ENCODE measurements around the gene CHCHD3. TPM values are rescaled to one million over a fixed set of nuclear protein-coding genes. Genes with fewer than 3 reads are reported as not detected.

CHCHD3 gene
- total RNA-seq, 5 donors from 2014 or later (not counting 1 experiment from before 2014, with no cell fraction given): 25.6 to 33.7 (median 30.3) TPM

DNA sequence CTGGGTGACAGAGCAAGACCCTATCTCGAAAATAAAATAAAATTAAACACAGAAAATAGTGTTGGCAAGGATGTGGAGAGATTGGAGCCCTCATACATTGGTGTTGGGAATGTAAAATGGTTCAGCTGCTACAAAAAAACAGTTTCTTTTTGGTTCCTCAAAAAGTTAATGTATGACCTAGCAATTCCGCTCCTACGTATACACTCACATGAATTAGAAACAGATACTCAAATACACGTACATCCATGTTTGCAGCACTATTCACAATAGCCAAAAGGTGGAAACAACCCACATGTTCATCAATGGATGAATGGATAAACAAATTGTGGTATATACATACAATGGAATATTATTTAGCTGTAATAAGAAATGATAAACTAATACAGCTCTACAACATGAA is 28.4 kb upstream of the CHCHD3 start:
- DNase-seq (no peak), ATAC-seq (replicated peaks in 1 of 4) (no peak)
- Histone ChIP-seq H3K27ac (ENCODE audit: low read length) (no peak overlapping the region), H3K4me1 (ENCODE audit: control insufficient read depth in 1 of 2, extremely low read depth in 1 of 2, insufficient read depth in 2 of 2, low read length in 2 of 2) (no peaks in the 10 kb centered on the region), H3K4me3 (ENCODE audit: control insufficient read depth in 1 of 2, extremely low read depth in 1 of 2, low read length in 1 of 2) (no peak overlapping the region), H3K9me3 (peaks cover 3% of the 10 kb centered on the region), H3K36me3 (ENCODE audit: control insufficient read depth in 2 of 2, extremely low read depth in 1 of 2, insufficient read depth in 1 of 2, low read length in 1 of 2) (no peaks in the 10 kb centered on the region), H3K27me3 (replicated peaks in 1 of 2; ENCODE audit: control insufficient read depth in 2 of 2, extremely low read depth in 1 of 2, insufficient read depth in 2 of 2, low read length in 1 of 2) (peaks cover 0 to 5% of the 10 kb centered on the region in 2 experiments)
- no peaks in the 10 kb centered on the region for H3K4me1 Mint-ChIP-seq
- no peak overlapping the region for H3K27ac Mint-ChIP-seq
- peaks cover 0 to 10% (median 3%) of the 10 kb centered on the region in 3 donors for H3K9me3 Mint-ChIP-seq
- peaks cover 35 to 37% of the 10 kb centered on the region in 2 donors for H3K27me3 Mint-ChIP-seq
- no peaks in the 10 kb centered on the region for H3K36me3 Mint-ChIP-seq
- CTCF ChIA-PET: no interaction called here
- WGBS (ENCODE audit: insufficient coverage): no CpG with 5 or more reads among the region's 4 CpGs
- H3K4me3 Mint-ChIP-seq: no peak overlapping the region
- POLR2A ChIA-PET: no interaction called here

DNA sequence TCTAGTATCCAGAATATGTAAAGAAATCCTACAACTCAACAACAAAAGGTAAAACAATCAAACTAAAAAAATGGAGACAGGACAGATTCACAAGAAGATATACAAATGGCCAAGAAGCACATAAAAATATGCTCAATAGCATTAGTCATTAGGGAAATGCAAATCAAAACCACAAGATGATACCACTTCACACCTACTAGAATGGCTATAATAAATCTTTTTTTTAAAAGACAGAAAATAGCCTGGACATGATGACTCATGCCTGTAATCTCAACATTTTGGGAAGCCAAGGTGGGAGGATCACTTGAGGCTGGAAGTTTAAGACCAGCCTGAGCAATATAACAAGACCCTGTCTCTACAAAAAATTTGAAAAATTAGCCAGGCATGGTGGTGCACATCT is 27.9 kb upstream of the CHCHD3 start:
- ATAC-seq (replicated peaks in 1 of 4) (no peak), DNase-seq (no peak)
- no peaks in the 10 kb centered on the region for H3K4me1 ChIP-seq (ENCODE audit: control insufficient read depth in 1 of 2, extremely low read depth in 1 of 2, insufficient read depth in 2 of 2, low read length in 2 of 2)
- peaks cover 0 to 5% of the 10 kb centered on the region in 2 experiments for H3K27me3 ChIP-seq (replicated peaks in 1 of 2; ENCODE audit: control insufficient read depth in 2 of 2, extremely low read depth in 1 of 2, insufficient read depth in 2 of 2, low read length in 1 of 2)
- H3K9me3 ChIP-seq: peaks cover 3% of the 10 kb centered on the region
- Mint-ChIP-seq H3K9me3 (peaks cover 0 to 10% (median 3%) of the 10 kb centered on the region in 3 donors), H3K36me3 (no peaks in the 10 kb centered on the region), H3K4me3 (no peak overlapping the region), H3K4me1 (no peaks in the 10 kb centered on the region), H3K27me3 (peaks cover 35 to 37% of the 10 kb centered on the region in 2 donors), H3K27ac (no peak overlapping the region)
- ChIA-PET POLR2A (no interaction called here), CTCF (interaction anchor here in 1 of 2 donors (0.6 kb wide), 1 partner anchor 530 kb away, joined by 3 read pairs; no protein-coding TSS in a partner anchor)
- no peak overlapping the region for H3K27ac ChIP-seq (ENCODE audit: low read length)
- no peaks in the 10 kb centered on the region for H3K36me3 ChIP-seq (ENCODE audit: control insufficient read depth in 2 of 2, extremely low read depth in 1 of 2, insufficient read depth in 1 of 2, low read length in 1 of 2)
- H3K4me3 ChIP-seq (ENCODE audit: control insufficient read depth in 1 of 2, extremely low read depth in 1 of 2, low read length in 1 of 2): no peak overlapping the region

DNA sequence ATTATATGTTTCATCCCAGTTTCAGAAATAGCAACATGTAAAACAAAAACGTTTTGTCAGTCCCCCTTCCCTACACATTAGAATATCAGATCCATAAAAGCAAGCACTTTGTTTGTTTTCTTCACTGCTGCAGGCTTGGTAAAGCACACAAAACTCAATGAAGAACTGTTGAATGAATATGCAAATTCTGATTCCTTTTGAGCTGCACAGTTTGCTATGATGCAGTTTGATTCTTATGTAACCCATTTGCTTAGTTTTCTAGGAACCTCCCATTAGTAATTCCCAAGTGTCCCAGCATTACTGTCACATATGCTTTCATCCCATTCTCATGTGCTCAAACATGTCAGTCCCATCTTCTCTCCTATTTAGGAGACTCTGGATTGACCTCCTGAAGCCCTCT is 26.1 kb upstream of the CHCHD3 start:
- POLR2A ChIA-PET: no interaction called here
- DNase-seq (no peak), ATAC-seq (replicated peaks in 1 of 4) (no peak)
- CTCF ChIA-PET: no interaction called here
- Histone ChIP-seq H3K36me3 (ENCODE audit: control insufficient read depth in 2 of 2, extremely low read depth in 1 of 2, insufficient read depth in 1 of 2, low read length in 1 of 2) (no peaks in the 10 kb centered on the region), H3K27me3 (replicated peaks in 1 of 2; ENCODE audit: control insufficient read depth in 2 of 2, extremely low read depth in 1 of 2, insufficient read depth in 2 of 2, low read length in 1 of 2) (peaks cover 0 to 12% of the 10 kb centered on the region in 2 experiments), H3K9me3 (peaks cover 3% of the 10 kb centered on the region), H3K4me1 (ENCODE audit: control insufficient read depth in 1 of 2, extremely low read depth in 1 of 2, insufficient read depth in 2 of 2, low read length in 2 of 2) (no peaks in the 10 kb centered on the region), H3K27ac (ENCODE audit: low read length) (no peak overlapping the region), H3K4me3 (ENCODE audit: control insufficient read depth in 1 of 2, extremely low read depth in 1 of 2, low read length in 1 of 2) (no peak overlapping the region)
- Mint-ChIP-seq H3K9me3 (peaks cover 0 to 10% (median 3%) of the 10 kb centered on the region in 3 donors), H3K36me3 (no peaks in the 10 kb centered on the region), H3K4me1 (no peaks in the 10 kb centered on the region), H3K27me3 (peaks cover 32 to 38% of the 10 kb centered on the region in 2 donors), H3K4me3 (no peak overlapping the region), H3K27ac (no peak overlapping the region)
- WGBS (ENCODE audit: insufficient coverage): 0% methylated on average over 1 of the region's 1 CpG

DNA sequence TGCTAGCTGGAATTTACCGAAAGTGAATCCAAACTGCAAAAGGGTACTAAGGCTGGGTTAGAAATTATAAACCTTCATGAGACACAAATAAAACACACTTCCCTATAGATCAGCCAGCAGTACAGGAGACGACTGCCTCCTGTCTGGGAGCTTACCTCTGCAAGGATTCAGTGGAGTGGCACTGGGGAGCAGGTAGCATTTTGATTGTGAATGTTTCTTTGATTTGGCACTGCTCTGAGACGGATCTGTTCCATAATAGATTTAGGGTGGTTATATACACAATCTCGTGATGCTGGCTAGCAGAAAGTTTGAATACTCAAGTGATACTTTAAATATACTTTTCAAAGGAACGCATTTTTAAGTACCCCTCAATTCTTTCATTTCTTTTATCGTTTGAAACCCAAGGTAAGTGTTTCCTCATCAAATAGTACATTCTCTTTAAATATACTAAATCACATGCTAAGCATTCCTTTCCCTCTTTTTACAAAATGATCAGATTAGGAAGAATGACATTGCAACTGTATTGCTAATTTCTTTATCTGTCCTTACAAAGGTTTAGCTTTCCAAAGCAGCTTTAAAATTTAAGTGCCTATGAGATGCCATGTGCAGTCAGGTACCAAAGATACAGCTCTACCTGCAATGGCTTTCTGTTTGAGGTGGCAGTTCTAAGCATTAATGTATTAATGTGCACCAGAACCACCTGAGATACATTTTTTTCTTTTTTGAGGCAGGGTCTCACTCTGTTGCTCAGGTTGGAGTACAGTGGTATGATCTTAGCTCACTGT is 20.6 kb upstream of the CHCHD3 start:
- DNase-seq: no peak
- Mint-ChIP-seq H3K9me3 (no peaks in the 10 kb centered on the region), H3K27me3 (peaks cover 3 to 11% of the 10 kb centered on the region in 2 donors), H3K27ac (no peak overlapping the region), H3K36me3 (no peaks in the 10 kb centered on the region), H3K4me1 (no peaks in the 10 kb centered on the region), H3K4me3 (no peak overlapping the region)
- peaks cover 0 to 9% of the 10 kb centered on the region in 2 experiments for H3K27me3 ChIP-seq (replicated peaks in 1 of 2; ENCODE audit: control insufficient read depth in 2 of 2, extremely low read depth in 1 of 2, insufficient read depth in 2 of 2, low read length in 1 of 2)
- no peaks in the 10 kb centered on the region for H3K4me1 ChIP-seq (ENCODE audit: control insufficient read depth in 1 of 2, extremely low read depth in 1 of 2, insufficient read depth in 2 of 2, low read length in 2 of 2)
- ChIA-PET POLR2A (interaction anchor here in 1 of 2 donors (0.7 kb wide), 1 partner anchor 1684 kb away, joined by 4 read pairs; no protein-coding TSS in a partner anchor), CTCF (no interaction called here)
- no peaks in the 10 kb centered on the region for H3K36me3 ChIP-seq (ENCODE audit: control insufficient read depth in 2 of 2, extremely low read depth in 1 of 2, insufficient read depth in 1 of 2, low read length in 1 of 2)
- no CpG with 5 or more reads among the region's 6 CpGs for WGBS (ENCODE audit: insufficient coverage)
- no peaks in the 10 kb centered on the region for H3K9me3 ChIP-seq
- H3K4me3 ChIP-seq (ENCODE audit: control insufficient read depth in 1 of 2, extremely low read depth in 1 of 2, low read length in 1 of 2): no peak overlapping the region
- ATAC-seq (replicated peaks in 1 of 4): no peak
- no peak overlapping the region for H3K27ac ChIP-seq (ENCODE audit: low read length)

DNA sequence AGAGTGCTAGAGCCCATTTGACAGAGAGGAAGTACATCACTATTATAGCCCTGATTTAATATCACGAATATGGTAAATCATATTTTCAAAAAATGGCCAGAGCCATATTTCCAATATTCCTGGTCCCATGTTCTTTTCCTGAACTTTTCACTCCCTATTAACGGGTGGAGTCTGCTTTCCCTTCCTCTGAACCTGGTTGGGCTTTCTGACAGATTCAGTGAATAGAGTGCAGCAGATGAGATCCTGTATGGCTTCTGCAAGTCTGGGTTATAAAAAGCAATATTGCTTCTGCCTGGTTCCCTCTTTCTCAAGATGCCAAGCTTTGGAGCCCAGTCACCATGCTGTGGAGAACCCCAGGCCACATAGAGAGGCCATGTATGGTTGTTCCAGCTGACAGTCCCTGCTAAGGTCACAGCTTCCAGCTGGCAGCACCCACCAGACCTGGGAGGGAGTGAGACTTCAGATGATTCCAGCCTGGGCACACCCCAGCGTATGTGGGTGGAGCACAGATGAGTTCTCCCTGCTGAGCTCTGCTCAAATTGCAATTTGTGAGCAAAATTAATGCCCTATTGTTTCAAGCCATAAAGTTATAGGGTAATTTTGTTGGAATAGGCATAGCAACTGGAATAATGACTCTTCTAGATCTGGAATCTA is 17.9 kb upstream of the CHCHD3 start:
- CTCF ChIA-PET: no interaction called here
- H3K4me1 Mint-ChIP-seq: no peaks in the 10 kb centered on the region
- Histone ChIP-seq H3K27ac (ENCODE audit: low read length) (no peak overlapping the region), H3K4me1 (ENCODE audit: control insufficient read depth in 1 of 2, extremely low read depth in 1 of 2, insufficient read depth in 2 of 2, low read length in 2 of 2) (no peaks in the 10 kb centered on the region), H3K9me3 (no peaks in the 10 kb centered on the region), H3K27me3 (replicated peaks in 1 of 2; ENCODE audit: control insufficient read depth in 2 of 2, extremely low read depth in 1 of 2, insufficient read depth in 2 of 2, low read length in 1 of 2) (peaks cover 0 to 7% of the 10 kb centered on the region in 2 experiments), H3K4me3 (ENCODE audit: control insufficient read depth in 1 of 2, extremely low read depth in 1 of 2, low read length in 1 of 2) (no peak overlapping the region), H3K36me3 (ENCODE audit: control insufficient read depth in 2 of 2, extremely low read depth in 1 of 2, insufficient read depth in 1 of 2, low read length in 1 of 2) (no peaks in the 10 kb centered on the region)
- WGBS (ENCODE audit: insufficient coverage): 80% methylated on average over 1 of the region's 3 CpGs
- no peak for DNase-seq
- ATAC-seq (replicated peaks in 1 of 4): no peak
- H3K27me3 Mint-ChIP-seq: peaks cover 0 to 7% of the 10 kb centered on the region in 2 donors
- no peaks in the 10 kb centered on the region for H3K9me3 Mint-ChIP-seq
- H3K36me3 Mint-ChIP-seq: no peaks in the 10 kb centered on the region
- H3K4me3 Mint-ChIP-seq: no peak overlapping the region
- no peak overlapping the region for H3K27ac Mint-ChIP-seq
- POLR2A ChIA-PET: interaction anchor here in 1 of 2 donors (0.5 kb wide), 1 partner anchor 1199 kb away, joined by 4 read pairs; no protein-coding TSS in a partner anchor

DNA sequence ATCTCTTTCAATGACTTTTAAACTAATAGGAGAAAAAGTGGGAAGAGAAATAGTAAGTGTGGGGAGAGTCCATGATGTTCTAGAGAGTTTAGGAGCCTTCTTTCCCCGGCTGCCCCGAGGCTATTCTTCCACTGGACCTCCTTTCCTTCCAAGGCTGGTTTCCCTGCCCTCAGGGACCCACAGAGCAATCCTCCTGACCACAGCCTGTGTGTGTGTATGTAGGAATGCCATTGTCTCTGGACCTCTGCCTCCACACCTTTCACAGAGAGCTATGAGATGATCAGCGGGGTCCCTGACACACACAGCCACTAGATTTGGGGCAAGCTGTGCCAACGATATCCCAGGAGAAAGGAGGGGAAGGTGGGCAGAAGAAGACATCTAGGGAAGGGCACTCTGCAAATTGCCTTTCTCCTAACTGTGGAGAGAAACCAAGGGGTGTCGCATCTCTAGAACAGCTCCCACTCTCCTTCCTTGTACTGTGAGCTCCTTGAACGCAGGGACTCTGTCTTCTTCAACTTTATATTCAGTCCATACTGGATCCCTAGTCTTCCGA is 13.3 kb upstream of the CHCHD3 start:
- Mint-ChIP-seq H3K4me3 (no peak overlapping the region), H3K9me3 (no peaks in the 10 kb centered on the region), H3K36me3 (no peaks in the 10 kb centered on the region), H3K4me1 (no peaks in the 10 kb centered on the region), H3K27ac (no peak overlapping the region), H3K27me3 (peaks cover 0 to 2% of the 10 kb centered on the region in 2 donors)
- no peaks in the 10 kb centered on the region for H3K4me1 ChIP-seq (ENCODE audit: control insufficient read depth in 1 of 2, extremely low read depth in 1 of 2, insufficient read depth in 2 of 2, low read length in 2 of 2)
- ATAC-seq (replicated peaks in 1 of 4) (no peak), DNase-seq (no peak)
- H3K4me3 ChIP-seq (ENCODE audit: control insufficient read depth in 1 of 2, extremely low read depth in 1 of 2, low read length in 1 of 2): no peak overlapping the region
- CTCF ChIA-PET: no interaction called here
- POLR2A ChIA-PET: no interaction called here
- H3K27ac ChIP-seq (ENCODE audit: low read length): no peak overlapping the region
- peaks cover 0 to 5% of the 10 kb centered on the region in 2 experiments for H3K27me3 ChIP-seq (replicated peaks in 1 of 2; ENCODE audit: control insufficient read depth in 2 of 2, extremely low read depth in 1 of 2, insufficient read depth in 2 of 2, low read length in 1 of 2)
- no CpG with 5 or more reads among the region's 7 CpGs for WGBS (ENCODE audit: insufficient coverage)
- H3K36me3 ChIP-seq (ENCODE audit: control insufficient read depth in 2 of 2, extremely low read depth in 1 of 2, insufficient read depth in 1 of 2, low read length in 1 of 2): no peaks in the 10 kb centered on the region
- H3K9me3 ChIP-seq: no peaks in the 10 kb centered on the region

Measured in T-cell (primary cell).